HepG2 (cell line): ENCODE results near the gene DENND4C. TPM values are rescaled to one million over a fixed set of nuclear protein-coding genes. Genes with fewer than 3 reads are reported as not detected.

Experiments
- ATAC-seq: fragments of 200-7000 bp; cut with Tn5 transposase; 3 replicates; pipeline ENCODE4 v1.9.1; 2020; ENCODE audit warnings: mild to moderate bottlenecking, moderate library complexity
- BruUV-seq: library from RNA; stranded (reverse); fragments of 400-500 nt; replicated peaks from 2 replicates; lab custom pipeline; 2021; lab: Mats Ljungman, UMichigan
- CTCF ChIA-PET: fragments of 300-600 bp; formaldehyde crosslinking; extraction: SDS; loops from one replicate; lab custom pipeline; 2021; ENCODE audit warnings: low total read pairs, inconsistent platforms, low intra/inter-chr PET ratio; lab: Yijun Ruan, JAX
- POLR2A ChIA-PET: fragments of 350-600 bp; sonication (Branson Sonifier 250); formaldehyde crosslinking; loops from one replicate; lab custom pipeline; 2020; ENCODE audit warnings: antibody characterized with exemption, inconsistent platforms; lab: Yijun Ruan, JAX
- DNase-seq: peaks from one replicate; pipeline ENCODE4 v3.0.0-alpha.2; 2015; ENCODE audit warnings: low spot score
- FAIRE-seq: peaks from 3 replicates; lab custom pipeline; 2011; peaks lifted over from hg19 to GRCh38; lab: Jason Lieb, UNC
- H2AFZ ChIP-seq: one replicate; pipeline ENCODE4 v1.6.1; 2011; ENCODE audit warnings: low read length, inconsistent platforms
- H3K27ac ChIP-seq: fragments of 300-600 bp; 3 replicates; pipeline ENCODE4 v1.8.0; 2011; ENCODE audit warnings: mixed run types, mild to moderate bottlenecking, mixed read lengths, low read length, inconsistent platforms; ENCODE audit not compliant: insufficient read depth; ENCODE audit errors: extremely low read length
- H3K27me3 ChIP-seq, 2 experiments: fragments of 200-600 bp in 1 of 2; 2 replicates in 1 of 2; 3 replicates in 1 of 2; pipeline versions ENCODE4 v1.6.0 to v1.8.0; 2011; ENCODE audit warnings: low read length in 2 of 2, mild to moderate bottlenecking in 2 of 2, moderate library complexity in 2 of 2, inconsistent platforms in 1 of 2; ENCODE audit not compliant: insufficient read depth in 2 of 2, control insufficient read depth in 1 of 2
- H3K36me3 ChIP-seq, 2 experiments: fragments of 200-600 bp in 1 of 2; replicated peaks in 1 of 2; 2 replicates in 1 of 2; 3 replicates in 1 of 2; pipeline versions ENCODE4 v1.5.1 to v1.8.0; 2011; ENCODE audit warnings: low read length in 2 of 2, inconsistent platforms in 1 of 2; ENCODE audit not compliant: insufficient read depth in 2 of 2, control insufficient read depth in 1 of 2
- H3K4me1 ChIP-seq: 2 replicates; pipeline ENCODE4 v1.5.1; 2012; ENCODE audit warnings: low read length, inconsistent platforms; ENCODE audit not compliant: insufficient read depth
- H3K4me2 ChIP-seq: 2 replicates; pipeline ENCODE4 v1.6.0; 2011; ENCODE audit warnings: low read depth, low read length, inconsistent platforms
- H3K4me3 ChIP-seq, 3 experiments: fragments of 200-600 bp in 1 of 3; sonication (generic), shearing (Covaris generic) in 1 of 3; replicated peaks in 1 of 3; 2 replicates each; pipeline ENCODE4 v1.5.1; 2011 to 2016; ENCODE audit warnings: low read length in 3 of 3, inconsistent platforms in 2 of 3, low read depth in 2 of 3, mild to moderate bottlenecking in 2 of 3, control low read depth in 1 of 3, mixed read lengths in 1 of 3; ENCODE audit not compliant: insufficient read depth in 1 of 3
- H3K79me2 ChIP-seq: one replicate; pipeline ENCODE4 v1.6.1; 2011; ENCODE audit warnings: low read length, inconsistent platforms; ENCODE audit not compliant: insufficient read depth
- H3K9ac ChIP-seq: 2 replicates; pipeline ENCODE4 v1.6.0; 2011; ENCODE audit warnings: mild to moderate bottlenecking, low read depth, low read length, inconsistent platforms; ENCODE audit not compliant: insufficient read depth
- H3K9me3 ChIP-seq: 2 replicates; pipeline ENCODE4 v1.5.1; 2012; ENCODE audit warnings: mild to moderate bottlenecking, low read length
- H4K20me1 ChIP-seq: 2 replicates; pipeline ENCODE4 v1.6.0; 2011; ENCODE audit warnings: inconsistent platforms, mild to moderate bottlenecking, low read length, moderate library complexity; ENCODE audit not compliant: insufficient read depth
- E2F5 ChIP-seq: sonication (generic); formaldehyde crosslinking; conservative IDR thresholded peaks from 2 replicates; pipeline ENCODE4 v1.4.0; 2020; ENCODE audit warnings: missing genetic modification reagents
- HHEX ChIP-seq: IDR thresholded peaks from 2 replicates; pipeline ENCODE4 v1.6.1; 2016; ENCODE audit warnings: control low read depth
- KAT2B ChIP-seq: fragments of 150-350 bp; IDR thresholded peaks from 2 replicates; pipeline ENCODE4 v1.6.1; 2014; ENCODE audit warnings: low read depth, low read length, borderline replicate concordance
- KDM5B ChIP-seq: sonication (generic); formaldehyde crosslinking; IDR thresholded peaks from 2 replicates; pipeline ENCODE4 v1.4.0; 2020; ENCODE audit warnings: missing genetic modification reagents, mild to moderate bottlenecking, borderline replicate concordance
- SIX1 ChIP-seq: sonication (generic); formaldehyde crosslinking; IDR thresholded peaks from 2 replicates; pipeline ENCODE4 v1.4.0; 2020; ENCODE audit warnings: missing genetic modification reagents, borderline replicate concordance
- SMYD3 ChIP-seq: sonication (generic); formaldehyde crosslinking; IDR thresholded peaks from 2 replicates; pipeline ENCODE4 v1.8.1; 2023; ENCODE audit warnings: mild to moderate bottlenecking, missing genetic modification reagents
- SNAI1 ChIP-seq: sonication (generic); formaldehyde crosslinking; IDR thresholded peaks from 2 replicates; pipeline ENCODE4 v1.5.0; 2020; ENCODE audit warnings: mild to moderate bottlenecking, missing genetic modification reagents, borderline replicate concordance
- SUZ12 ChIP-seq: fragments of 150-350 bp; IDR thresholded peaks from 2 replicates; pipeline ENCODE4 v1.6.1; 2014; ENCODE audit warnings: low read depth, low read length
- ZNF142 ChIP-seq: sonication (generic); formaldehyde crosslinking; IDR thresholded peaks from 2 replicates; pipeline ENCODE4 v1.4.0; 2020; ENCODE audit warnings: missing genetic modification reagents
- ZNF549 ChIP-seq: sonication (generic); formaldehyde crosslinking; IDR thresholded peaks from 2 replicates; pipeline ENCODE4 v1.5.0; 2020; ENCODE audit warnings: missing genetic modification reagents
- ZNF720 ChIP-seq: sonication (generic); formaldehyde crosslinking; IDR thresholded peaks from 2 replicates; pipeline ENCODE4 v1.4.0; 2020; ENCODE audit warnings: missing genetic modification reagents
- ZNF883 ChIP-seq: sonication (generic); formaldehyde crosslinking; IDR thresholded peaks from 2 replicates; pipeline ENCODE4 v1.5.1; 2020; ENCODE audit warnings: mild to moderate bottlenecking, missing genetic modification reagents; ENCODE audit errors: not compliant biosample characterization
- ZSCAN29 ChIP-seq: sonication (generic); formaldehyde crosslinking; conservative IDR thresholded peaks from 2 replicates; pipeline ENCODE4 v1.4.0; 2020; ENCODE audit warnings: mild to moderate bottlenecking, missing genetic modification reagents
- WGBS: methylation state at CpG from one replicate; pipeline ENCODE4 v1.1.6; 2017; ENCODE audit warnings: low lambda C conversion rate; 5-methylcytosine and 5-hydroxymethylcytosine counted together
- in situ Hi-C: cut with HindIII; loops from 2 replicates; pipeline ENCODE4 v1.10.0; 2017; ENCODE audit warnings: low pct_unique_long_range_greater_than_20kb; ENCODE audit not compliant: extremely low pct_ligation_motif_present
- intact Hi-C: fragments of 100-400 bp; cut with micrococcal nuclease; formaldehyde crosslinking; loops from one replicate; pipeline ENCODE4 v1.10.0; 2022; ENCODE audit not compliant: unreplicated experiment
- polyA plus RNA-seq, 8 experiments: library from polyadenylated mRNA; depleted of rRNA in 3 of 8; stranded (reverse) in 7 of 8; unstranded in 1 of 8; fragments of >200 nt; fragmentation: Illumina TruSeq in 4 of 8; extraction: Trizol in 4 of 8; gene quantifications; 2 replicates each; pipeline versions ENCODE4 v1.2.1 to v1.2.3, GENCODE V29; 2011 to 2016; ENCODE audit warnings: low read depth in 4 of 8, missing spikeins in 1 of 8, mixed read lengths in 1 of 8; ENCODE audit not compliant: insufficient read depth in 1 of 8
- total RNA-seq, 5 experiments: library from RNA; depleted of rRNA; stranded (reverse); fragments of >200 nt; fragmentation: Illumina TruSeq; extraction: Trizol; gene quantifications; 2 replicates each; pipeline ENCODE4 v1.2.3, GENCODE V29; 2016; ENCODE audit warnings: low read depth in 1 of 5

The DENND4C gene
- total and polyA plus RNA-seq, 2 of the 13 experiments (the other 11 are each of a cell fraction or from before 2014, with no cell fraction given), result 19.1 to 27.2 TPM

- TF ChIP-seq KAT2B (no peak), KDM5B (CRISPR knock-in tag) (no peak)
- TF ChIP-seq, all 625 proteins: peak for 0
Measured at GRCh38 chr9:19358701-19359100, 128.2 kb downstream of the DENND4C start (continued).

GRCh38 chr9:19369107-19369506 is 138.6 kb downstream of the DENND4C start:
- no peak overlapping the region for H3K4me2 ChIP-seq

More at GRCh38 chr9:19369107-19369506, 138.6 kb downstream of the DENND4C start:
- TF ChIP-seq SUZ12 (no peak), SNAI1 (CRISPR knock-in tag) (no peak), ZNF549 (CRISPR knock-in tag) (no peak), ZNF142 (CRISPR knock-in tag) (no peak), ZSCAN29 (CRISPR knock-in tag) (no peak), SIX1 (CRISPR knock-in tag) (no peak), HHEX (CRISPR knock-in tag) (no peak), ZNF720 (CRISPR knock-in tag) (no peak), E2F5 (CRISPR knock-in tag) (no peak), SMYD3 (no peak), ZNF883 (CRISPR knock-in tag) (no peak)
- no peak for DNase-seq
- FAIRE-seq, result no peak
- Histone ChIP-seq H3K27me3 (no peaks in the 10 kb centered on the region), H4K20me1 (no peaks in the 10 kb centered on the region), H2AFZ (no peak overlapping the region), H3K4me3 (no peak overlapping the region), H3K4me1 (no peaks in the 10 kb centered on the region), H3K36me3 (peaks cover 0 to 13% of the 10 kb centered on the region in 2 experiments; a peak in 3 of 5 replicates), H3K79me2 (no peaks in the 10 kb centered on the region), H3K9me3 (no peaks in the 10 kb centered on the region), H3K9ac (no peak overlapping the region), H3K27ac (no peak overlapping the region)
- ChIA-PET CTCF (no interaction called here), POLR2A (no interaction called here)
- ATAC-seq, result no peak
- intact Hi-C loops (no loop called here), in situ Hi-C loops (loop anchor here (25.0 kb wide), 1 partner anchor 282 kb away; no protein-coding TSS in a partner anchor)
- BruUV-seq, result no TSS peak
- WGBS, result 96% methylated on average over 2 of the region's 2 CpGs
